HepG2 (cell line): ENCODE measurements around the gene TIMM17B. TPM values are rescaled to one million over a fixed set of nuclear protein-coding genes. Genes with fewer than 3 reads are reported as not detected.

ENCODE experiments used
- CHD4 ChIP-seq: fragments of 200-600 bp; sonication (generic); IDR thresholded peaks from 2 replicates; pipeline ENCODE4 v1.7.0; 2017; ENCODE audit warnings: mild to moderate bottlenecking, low read length, borderline replicate concordance
- DBP ChIP-seq: sonication (generic); formaldehyde crosslinking; IDR thresholded peaks from 2 replicates; pipeline ENCODE4 v1.4.0; 2020; ENCODE audit warnings: missing genetic modification reagents; ENCODE audit errors: not compliant biosample characterization
- EP300 ChIP-seq, 3 experiments: sonication (generic) in 1 of 3; formaldehyde crosslinking in 1 of 3; IDR thresholded peaks; 2 replicates each; pipeline versions ENCODE4 v1.5.1 to v1.6.1; 2011 to 2020; ENCODE audit warnings: low read depth in 2 of 3, low read length in 2 of 3, borderline replicate concordance in 1 of 3, improper control_type of control experiment in 1 of 3, mild to moderate bottlenecking in 1 of 3, missing genetic modification reagents in 1 of 3, moderate library complexity in 1 of 3
- HNRNPH1 ChIP-seq: fragments of 200-400 bp; formaldehyde crosslinking; optimal IDR thresholded peaks from 2 replicates; pipeline ENCODE3; 2017; ENCODE audit warnings: mild to moderate bottlenecking, low read depth, low read length
- HOXA3 ChIP-seq: sonication (generic); formaldehyde crosslinking; IDR thresholded peaks from 2 replicates; pipeline ENCODE4 v1.5.0; 2020; ENCODE audit warnings: missing genetic modification reagents
- MTERF4 ChIP-seq: sonication (generic); formaldehyde crosslinking; IDR thresholded peaks from 2 replicates; pipeline ENCODE4 v1.8.0; 2023; ENCODE audit warnings: mild to moderate bottlenecking, missing genetic modification reagents
- NR2C2 ChIP-seq: sonication (generic); formaldehyde crosslinking; IDR thresholded peaks from 2 replicates; pipeline ENCODE4 v1.4.0; 2020; ENCODE audit warnings: missing genetic modification reagents, mild to moderate bottlenecking, moderate library complexity, borderline replicate concordance
- PHB2 ChIP-seq: fragments of 450-650 bp; IDR thresholded peaks from 2 replicates; pipeline ENCODE4 v1.6.1; 2018; ENCODE audit not compliant: partially characterized antibody
- RCOR2 ChIP-seq: IDR thresholded peaks from 2 replicates; pipeline ENCODE4 v1.6.1; 2016; ENCODE audit warnings: missing biosample characterization, missing genetic modification reagents
- SRSF9 ChIP-seq: fragments of 200-400 bp; formaldehyde crosslinking; IDR thresholded peaks from 2 replicates; pipeline ENCODE4 v1.6.1; 2018; ENCODE audit warnings: borderline replicate concordance, mild to moderate bottlenecking, low read depth, low read length; ENCODE audit not compliant: insufficient read depth, poor library complexity, severe bottlenecking
- ZFX ChIP-seq: sonication (generic); formaldehyde crosslinking; IDR thresholded peaks from 2 replicates; pipeline ENCODE4 v1.4.0; 2020; ENCODE audit warnings: mild to moderate bottlenecking, low read depth, missing genetic modification reagents, moderate library complexity
- ZNF234 ChIP-seq: sonication (generic); formaldehyde crosslinking; conservative IDR thresholded peaks from 2 replicates; pipeline ENCODE4 v1.5.1; 2020; ENCODE audit warnings: mild to moderate bottlenecking, missing genetic modification reagents
- ZNF337 ChIP-seq: sonication (generic); formaldehyde crosslinking; IDR thresholded peaks from 2 replicates; pipeline ENCODE4 v1.5.1; 2020; ENCODE audit warnings: missing genetic modification reagents, low read depth, mild to moderate bottlenecking, borderline replicate concordance
- ZNF577 ChIP-seq: sonication (generic); formaldehyde crosslinking; IDR thresholded peaks from 2 replicates; pipeline ENCODE4 v1.4.0; 2020; ENCODE audit warnings: mild to moderate bottlenecking, low read depth, missing genetic modification reagents, borderline replicate concordance
- ZNF589 ChIP-seq: sonication (generic); formaldehyde crosslinking; conservative IDR thresholded peaks from 2 replicates; pipeline ENCODE4 v1.8.0; 2022; ENCODE audit warnings: mild to moderate bottlenecking, moderate library complexity, missing genetic modification reagents
- ZNF674 ChIP-seq: sonication (generic); formaldehyde crosslinking; IDR thresholded peaks from 2 replicates; pipeline ENCODE4 v1.5.0; 2020; ENCODE audit warnings: low read depth, mild to moderate bottlenecking, missing genetic modification reagents
- ZNF746 ChIP-seq: sonication (generic); formaldehyde crosslinking; IDR thresholded peaks from 2 replicates; pipeline ENCODE4 v1.8.0; 2022; ENCODE audit warnings: mild to moderate bottlenecking, missing genetic modification reagents
- ZNF83 ChIP-seq: sonication (generic); formaldehyde crosslinking; IDR thresholded peaks from 2 replicates; pipeline ENCODE4 v1.4.0; 2020; ENCODE audit warnings: missing genetic modification reagents, mild to moderate bottlenecking, borderline replicate concordance
- polyA plus RNA-seq, 8 experiments: library from polyadenylated mRNA; depleted of rRNA in 3 of 8; stranded (reverse) in 7 of 8; unstranded in 1 of 8; fragments of >200 nt; fragmentation: Illumina TruSeq in 4 of 8; extraction: Trizol in 4 of 8; gene quantifications; 2 replicates each; pipeline versions ENCODE4 v1.2.1 to v1.2.3, GENCODE V29; 2011 to 2016; ENCODE audit warnings: low read depth in 4 of 8, missing spikeins in 1 of 8, mixed read lengths in 1 of 8; ENCODE audit not compliant: insufficient read depth in 1 of 8
- total RNA-seq, 5 experiments: library from RNA; depleted of rRNA; stranded (reverse); fragments of >200 nt; fragmentation: Illumina TruSeq; extraction: Trizol; gene quantifications; 2 replicates each; pipeline ENCODE4 v1.2.3, GENCODE V29; 2016; ENCODE audit warnings: low read depth in 1 of 5
- TF ChIP-seq, protein P1 (sequence below): sonication (generic); formaldehyde crosslinking; IDR thresholded peaks from 2 replicates; pipeline ENCODE4 v1.5.1; 2020; ENCODE audit warnings: mild to moderate bottlenecking, missing genetic modification reagents
- TF ChIP-seq, protein P2 (sequence below): IDR thresholded peaks from 2 replicates; pipeline ENCODE4 v1.6.1; 2016; ENCODE audit warnings: mild to moderate bottlenecking
- TF ChIP-seq, protein P3 (sequence below): sonication (generic); formaldehyde crosslinking; IDR thresholded peaks from 2 replicates; pipeline ENCODE4 v1.8.0; 2022; ENCODE audit warnings: mild to moderate bottlenecking, missing genetic modification reagents

The TIMM17B gene
- total and polyA plus RNA-seq, 2 of the 13 experiments (the other 11 are each of a cell fraction or from before 2014, with no cell fraction given) = 56.0 to 72.5 TPM

DNA sequence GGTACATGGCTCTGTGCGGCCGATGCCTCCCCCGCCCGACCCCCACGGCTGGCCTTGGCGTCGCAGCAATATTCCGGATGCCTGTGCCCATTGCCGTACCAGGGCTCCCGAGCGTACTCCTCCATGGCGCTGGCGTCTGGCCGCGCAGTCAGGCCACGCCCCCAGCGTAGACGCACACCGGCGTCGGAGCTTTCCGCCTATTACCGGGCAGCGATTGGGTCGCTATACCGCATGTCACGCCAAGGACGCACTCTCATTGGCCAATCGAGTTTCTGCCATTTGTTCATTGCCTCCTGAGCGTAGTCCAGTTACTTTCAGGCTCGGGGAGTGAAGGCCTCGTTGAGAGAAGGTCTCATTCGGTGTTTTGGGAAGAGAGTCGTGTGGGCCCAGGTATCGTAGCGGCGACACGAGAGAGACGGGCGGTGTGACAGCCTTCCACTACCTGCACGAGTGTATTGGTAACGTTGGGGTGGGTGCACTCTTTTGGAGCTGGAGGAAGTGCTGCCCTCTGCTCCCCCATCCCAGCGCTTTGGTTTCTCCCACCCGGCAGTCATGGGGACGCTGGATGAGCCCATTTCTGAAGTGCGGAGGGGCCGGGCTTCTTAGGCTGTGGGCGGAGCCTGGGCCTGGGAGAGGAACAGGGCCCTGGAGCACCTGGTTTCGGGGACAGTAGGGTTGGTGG, at the start of gene TIMM17B, which contains the start of gene PQBP1 (continued):
- TF ChIP-seq ZNF83 (CRISPR knock-in tag) (no peak), HNRNPH1 (no peak), MTERF4 (CRISPR knock-in tag) (0 out of 2 replicates have a peak, but pooled peaks have one; percentile 48), DBP (CRISPR knock-in tag) (no peak), ZNF589 (CRISPR knock-in tag) (no peak), ZNF234 (CRISPR knock-in tag) (no peak), CHD4 (no peak), EP300 (IDR thresholded peaks at IDR 0.05; ENCODE audit: low read depth in 2 of 2, low read length in 2 of 2) (no peak), EP300 (CRISPR knock-in tag; IDR thresholded peaks at IDR 0.05; ENCODE audit: borderline replicate concordance) (no peak), ZNF674 (CRISPR knock-in tag) (no peak), NR2C2 (no peak), ZNF337 (CRISPR knock-in tag) (no peak), ZNF577 (no peak), SRSF9 (no peak), HOXA3 (CRISPR knock-in tag) (peak; percentile 51), RCOR2 (CRISPR knock-in tag) (no peak), ZNF746 (no peak), PHB2 (no peak), ZFX (peak; percentile 90)
- TF ChIP-seq, protein P1, sequence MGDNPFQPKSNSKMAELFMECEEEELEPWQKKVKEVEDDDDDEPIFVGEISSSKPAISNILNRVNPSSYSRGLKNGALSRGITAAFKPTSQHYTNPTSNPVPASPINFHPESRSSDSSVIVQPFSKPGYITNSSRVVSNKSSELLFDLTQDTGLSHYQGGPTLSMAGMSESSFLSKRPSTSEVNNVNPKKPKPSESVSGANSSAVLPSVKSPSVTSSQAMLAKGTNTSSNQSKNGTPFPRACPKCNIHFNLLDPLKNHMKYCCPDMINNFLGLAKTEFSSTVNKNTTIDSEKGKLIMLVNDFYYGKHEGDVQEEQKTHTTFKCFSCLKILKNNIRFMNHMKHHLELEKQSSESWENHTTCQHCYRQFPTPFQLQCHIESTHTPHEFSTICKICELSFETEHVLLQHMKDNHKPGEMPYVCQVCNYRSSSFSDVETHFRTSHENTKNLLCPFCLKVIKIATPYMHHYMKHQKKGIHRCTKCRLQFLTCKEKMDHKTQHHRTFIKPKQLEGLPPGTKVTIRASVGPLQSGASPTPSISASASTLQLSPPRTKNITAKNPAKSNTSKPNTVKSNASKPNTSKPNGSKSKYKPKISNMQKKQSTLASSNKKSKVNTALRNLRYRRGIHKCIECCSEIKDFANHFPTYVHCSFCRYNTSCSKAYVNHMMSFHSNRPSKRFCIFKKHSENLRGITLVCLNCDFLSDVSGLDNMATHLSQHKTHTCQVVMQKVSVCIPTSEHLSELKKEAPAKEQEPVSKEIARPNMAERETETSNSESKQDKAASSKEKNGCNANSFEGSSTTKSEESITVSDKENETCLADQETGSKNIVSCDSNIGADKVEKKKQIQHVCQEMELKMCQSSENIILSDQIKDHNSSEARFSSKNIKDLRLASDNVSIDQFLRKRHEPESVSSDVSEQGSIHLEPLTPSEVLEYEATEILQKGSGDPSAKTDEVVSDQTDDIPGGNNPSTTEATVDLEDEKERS (CRISPR knock-in tag) = no peak
- TF ChIP-seq, protein P2, sequence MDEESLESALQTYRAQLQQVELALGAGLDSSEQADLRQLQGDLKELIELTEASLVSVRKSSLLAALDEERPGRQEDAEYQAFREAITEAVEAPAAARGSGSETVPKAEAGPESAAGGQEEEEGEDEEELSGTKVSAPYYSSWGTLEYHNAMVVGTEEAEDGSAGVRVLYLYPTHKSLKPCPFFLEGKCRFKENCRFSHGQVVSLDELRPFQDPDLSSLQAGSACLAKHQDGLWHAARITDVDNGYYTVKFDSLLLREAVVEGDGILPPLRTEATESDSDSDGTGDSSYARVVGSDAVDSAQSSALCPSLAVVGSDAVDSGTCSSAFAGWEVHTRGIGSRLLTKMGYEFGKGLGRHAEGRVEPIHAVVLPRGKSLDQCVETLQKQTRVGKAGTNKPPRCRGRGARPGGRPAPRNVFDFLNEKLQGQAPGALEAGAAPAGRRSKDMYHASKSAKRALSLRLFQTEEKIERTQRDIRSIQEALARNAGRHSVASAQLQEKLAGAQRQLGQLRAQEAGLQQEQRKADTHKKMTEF = no peak
- TF ChIP-seq, protein P3, sequence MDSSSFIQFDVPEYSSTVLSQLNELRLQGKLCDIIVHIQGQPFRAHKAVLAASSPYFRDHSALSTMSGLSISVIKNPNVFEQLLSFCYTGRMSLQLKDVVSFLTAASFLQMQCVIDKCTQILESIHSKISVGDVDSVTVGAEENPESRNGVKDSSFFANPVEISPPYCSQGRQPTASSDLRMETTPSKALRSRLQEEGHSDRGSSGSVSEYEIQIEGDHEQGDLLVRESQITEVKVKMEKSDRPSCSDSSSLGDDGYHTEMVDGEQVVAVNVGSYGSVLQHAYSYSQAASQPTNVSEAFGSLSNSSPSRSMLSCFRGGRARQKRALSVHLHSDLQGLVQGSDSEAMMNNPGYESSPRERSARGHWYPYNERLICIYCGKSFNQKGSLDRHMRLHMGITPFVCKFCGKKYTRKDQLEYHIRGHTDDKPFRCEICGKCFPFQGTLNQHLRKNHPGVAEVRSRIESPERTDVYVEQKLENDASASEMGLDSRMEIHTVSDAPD (CRISPR knock-in tag) = 0 out of 2 replicates have a peak, but pooled peaks have one; percentile 30
